GM12873 (cell line): ENCODE data around the gene GPC1.

Source experiments
- CTCF ChIP-seq: IDR thresholded peaks from 2 replicates; pipeline ENCODE4 v1.5.1; 2012; ENCODE audit warnings: low read depth, mild to moderate bottlenecking, moderate library complexity, low read length, control low read depth; ENCODE audit not compliant: insufficient read depth; ENCODE audit errors: missing control alignments

GPC1 gene

GRCh38 chr2:240404174-240404852 lies 31.1 kb upstream of the GPC1 start:
- TF ChIP-seq CTCF: no peak

- TF ChIP-seq CTCF: no peak
Observed at GRCh38 chr2:240405133-240405532, 30.3 kb upstream of the GPC1 start.

GRCh38 chr2:240405684-240406313 lies 29.7 kb upstream of the GPC1 start:
- TF ChIP-seq CTCF: no peak

- no peak for TF ChIP-seq CTCF
Observed at GRCh38 chr2:240407090-240407489, 28.4 kb upstream of the GPC1 start.

GRCh38 chr2:240410004-240410403 lies 25.5 kb upstream of the GPC1 start:
- TF ChIP-seq CTCF: no peak

- no peak for TF ChIP-seq CTCF
Observed at GRCh38 chr2:240410808-240411207, 24.7 kb upstream of the GPC1 start.

- no peak for TF ChIP-seq CTCF
Observed at GRCh38 chr2:240411261-240412160, 24.0 kb upstream of the GPC1 start.
